ENCODE data around the gene ELOVL6. TPM values are rescaled to one million over a fixed set of nuclear protein-coding genes. Genes with fewer than 3 reads are reported as not detected.
"Not testable (repeated sequence)": the region's sequence is repeated elsewhere in the genome, so short reads cannot be mapped to it uniquely, and the experiment has no call there.

The ELOVL6 gene, protein sequence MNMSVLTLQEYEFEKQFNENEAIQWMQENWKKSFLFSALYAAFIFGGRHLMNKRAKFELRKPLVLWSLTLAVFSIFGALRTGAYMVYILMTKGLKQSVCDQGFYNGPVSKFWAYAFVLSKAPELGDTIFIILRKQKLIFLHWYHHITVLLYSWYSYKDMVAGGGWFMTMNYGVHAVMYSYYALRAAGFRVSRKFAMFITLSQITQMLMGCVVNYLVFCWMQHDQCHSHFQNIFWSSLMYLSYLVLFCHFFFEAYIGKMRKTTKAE
- 28.4 TPM for total RNA-seq

DNA sequence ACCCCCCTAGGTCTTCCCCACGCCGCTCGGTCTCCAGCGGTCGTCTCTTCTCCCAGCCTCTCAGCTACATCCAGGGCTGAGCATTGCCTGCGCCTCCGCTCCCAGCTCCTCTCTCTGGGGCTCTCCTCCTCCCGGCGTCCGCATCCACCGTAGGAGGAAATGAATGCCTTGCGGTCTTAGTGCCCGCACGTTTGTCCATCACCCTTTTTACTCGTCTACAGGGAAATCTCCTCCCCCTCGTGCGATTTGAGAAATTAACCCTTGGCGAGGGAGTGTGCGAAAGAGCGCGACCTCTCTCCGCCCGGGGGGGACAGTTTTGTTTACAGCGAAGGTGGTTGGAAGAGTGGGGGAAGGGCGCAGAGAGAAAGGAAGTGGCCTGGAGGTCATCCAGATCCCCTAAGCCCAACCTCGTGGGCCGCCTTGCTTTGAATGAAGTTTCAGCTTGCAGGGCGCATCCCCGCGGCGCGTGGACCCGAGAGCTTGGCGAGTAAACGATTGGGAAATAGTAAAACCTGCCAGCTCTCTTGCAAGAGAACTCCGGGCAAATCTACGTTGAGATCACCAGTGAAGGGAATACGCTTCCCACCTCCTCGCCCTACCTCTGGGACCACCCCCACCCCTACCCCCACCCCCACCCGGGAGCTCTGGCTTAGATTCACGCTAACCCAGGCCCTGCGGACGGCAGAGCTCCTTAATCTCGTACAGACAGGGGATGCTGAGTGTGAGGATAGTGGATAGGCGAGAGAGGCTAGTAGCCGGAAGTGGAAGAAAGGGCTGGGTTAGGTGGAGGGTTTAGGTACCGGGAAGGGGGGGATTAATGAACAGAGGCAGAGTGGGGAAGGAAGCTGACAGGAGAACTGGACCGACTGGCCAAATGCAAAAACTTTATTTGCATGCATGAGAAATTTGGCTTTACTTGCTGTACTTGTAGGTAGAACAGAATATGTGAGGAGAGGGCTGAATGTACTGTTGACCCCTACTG is at the start of gene ELOVL6:
Gene ELOVL6 (minus strand): TSS at position 181 of the 982 bp plus-strand sequence. CDS start 280 bp downstream, outside the sequence.
- DNase-seq, result peak; percentile 60

DNA sequence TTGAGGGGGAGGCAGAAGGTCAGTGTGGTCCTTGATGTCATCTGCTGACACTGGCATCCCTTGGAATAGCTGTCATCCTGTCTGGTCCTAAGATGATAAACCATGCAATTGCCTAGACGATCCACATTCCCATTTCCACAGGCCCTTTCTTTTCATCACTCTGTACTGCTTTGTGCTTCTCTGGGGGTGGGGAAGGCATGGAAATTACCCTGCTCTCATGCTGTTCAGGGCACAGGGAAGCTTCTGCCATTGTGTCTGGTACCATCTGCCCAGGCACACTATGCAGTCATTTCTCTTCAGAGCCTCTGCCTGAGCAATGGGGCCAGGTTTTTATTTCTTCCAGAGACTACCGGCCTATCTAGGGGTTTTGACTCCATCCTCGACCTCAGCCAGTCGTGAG is 49.7 kb upstream of the ELOVL6 start:
- no peak for DNase-seq

DNA sequence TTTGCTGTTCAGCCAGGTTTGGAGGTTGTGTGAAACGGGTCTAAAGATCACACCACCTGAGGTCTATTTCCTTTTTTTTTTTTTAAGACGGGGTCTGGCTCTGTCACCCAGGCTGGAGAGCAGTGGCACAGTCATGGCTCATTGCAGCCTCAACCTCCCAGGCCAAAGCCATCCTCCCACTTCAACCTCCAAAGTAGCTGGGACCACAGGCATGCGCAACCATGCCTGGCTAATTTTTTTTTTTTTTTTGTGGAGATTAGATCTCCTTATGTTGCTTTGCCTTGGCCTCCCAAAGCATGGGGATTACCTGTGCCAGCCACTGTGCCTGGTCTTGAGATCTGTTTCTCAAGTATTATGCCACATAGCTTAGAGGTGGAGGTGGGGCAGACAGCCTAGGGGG is 49.2 kb upstream of the ELOVL6 start:
- DNase-seq, result no peak

DNA sequence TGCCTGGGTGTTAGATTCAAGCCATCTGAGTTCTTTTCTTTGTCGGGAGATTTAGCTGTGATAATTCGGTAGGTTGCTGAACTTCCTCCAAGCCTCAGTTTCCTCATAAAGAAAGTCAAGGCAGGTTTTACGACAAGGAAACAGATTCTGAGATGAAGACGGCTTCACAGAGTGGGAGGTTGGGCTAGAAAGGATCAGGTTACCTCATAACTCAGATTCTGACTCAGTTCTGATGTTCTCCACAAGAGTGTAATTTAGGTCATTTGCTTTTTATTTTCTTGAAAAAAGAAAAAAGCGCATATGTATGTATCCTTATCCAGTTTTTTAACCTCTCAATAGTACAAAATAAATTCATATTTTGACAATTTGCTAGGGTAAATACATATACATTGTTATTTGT is 47.2 kb upstream of the ELOVL6 start:
- DNase-seq, result no peak

DNA sequence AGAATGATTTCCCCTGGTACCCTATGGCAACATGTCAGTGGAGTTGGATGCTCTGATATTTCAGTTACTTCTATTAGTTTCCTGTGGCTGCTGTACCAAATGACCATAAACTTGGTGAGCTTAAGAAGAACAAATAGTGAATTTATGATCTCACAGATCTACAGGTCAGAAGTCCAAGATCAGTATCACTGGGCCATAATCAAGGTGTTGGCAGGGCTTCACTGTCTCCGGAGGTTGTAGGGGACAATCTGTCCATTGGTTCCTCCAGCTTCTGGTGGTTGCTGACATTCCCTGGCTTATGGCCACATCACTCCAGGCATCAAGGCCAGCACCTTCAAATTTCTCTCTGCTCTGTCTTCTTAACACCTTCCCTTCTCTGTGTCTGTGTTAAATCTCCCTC is 37.9 kb upstream of the ELOVL6 start:
- DNase-seq, result no peak

DNA sequence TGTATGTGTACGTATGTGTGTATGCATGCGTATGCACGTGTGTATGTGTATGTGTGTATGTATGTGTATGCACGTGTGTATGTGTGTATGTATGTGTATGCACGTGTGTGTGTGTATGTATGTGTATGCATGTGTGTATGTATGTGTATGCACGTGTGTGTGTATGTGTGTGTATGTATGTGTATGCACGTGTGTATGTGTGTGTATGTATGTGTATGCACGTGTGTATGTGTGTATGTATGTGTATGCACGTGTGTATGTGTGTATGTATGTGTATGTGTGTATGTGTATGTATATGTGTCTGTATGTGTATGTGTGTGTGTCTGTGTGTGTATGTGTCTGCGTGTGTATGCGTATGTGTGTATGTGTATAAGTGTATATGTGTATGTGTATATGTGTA is 35.2 kb upstream of the ELOVL6 start:
- DNase-seq, result not testable (repeated sequence)

DNA sequence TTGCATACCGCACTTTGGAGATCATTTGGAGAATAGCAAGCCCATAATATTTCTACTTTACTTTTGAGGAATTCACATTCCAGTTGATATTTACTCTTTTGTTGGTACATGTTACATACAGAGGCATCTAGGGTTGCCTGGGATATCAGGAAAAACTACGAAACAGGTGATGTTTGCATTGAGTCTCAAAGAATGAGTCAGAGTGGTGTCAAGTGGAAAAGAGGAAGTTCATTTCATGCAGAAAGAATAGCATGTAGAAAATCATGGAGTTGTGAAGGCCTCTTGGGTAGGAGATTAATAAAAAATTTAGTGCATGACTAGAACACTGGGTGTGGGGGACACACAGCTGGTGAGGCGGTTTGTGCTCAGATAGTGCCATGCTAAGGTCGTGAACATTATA is 33.5 kb upstream of the ELOVL6 start:
- DNase-seq, result no peak

DNA sequence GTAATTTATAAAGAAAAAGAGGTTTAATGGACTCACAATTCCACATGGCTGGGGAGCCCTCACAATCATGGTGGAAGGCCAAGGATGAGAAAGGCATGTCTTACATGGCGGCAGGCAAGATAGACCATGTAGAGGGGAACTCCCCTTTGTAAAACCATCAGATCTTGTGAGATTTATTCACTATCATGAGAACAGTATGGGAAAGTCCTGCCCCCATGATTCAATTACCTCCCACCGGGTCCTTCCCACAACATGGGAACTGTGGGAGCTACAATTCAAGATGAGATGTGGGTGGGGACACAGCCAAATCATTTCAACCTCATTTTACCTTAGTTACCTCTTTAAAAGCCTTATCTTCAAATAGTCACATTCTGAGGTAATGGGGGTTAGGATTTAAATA is 30.9 kb upstream of the ELOVL6 start:
- DNase-seq, result no peak

DNA sequence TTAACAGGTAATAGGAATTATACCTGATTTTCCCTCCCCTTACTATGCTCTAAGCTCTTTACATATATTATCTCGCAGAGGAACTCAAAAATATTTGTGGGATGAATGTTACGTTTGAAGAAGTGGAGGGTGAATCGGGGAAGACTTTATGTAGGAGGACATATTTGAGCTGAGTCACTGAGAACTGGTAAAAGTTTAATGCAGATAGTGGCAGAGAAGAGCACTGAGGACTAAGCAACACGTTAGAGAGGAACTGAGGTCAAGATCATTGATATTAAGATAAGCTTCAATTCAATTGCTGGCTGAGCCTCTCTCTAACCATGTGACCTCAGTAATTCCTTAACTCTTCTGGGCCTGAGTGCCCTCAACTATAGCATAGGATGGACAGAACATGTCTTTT is 26.4 kb upstream of the ELOVL6 start:
- no peak for DNase-seq

DNA sequence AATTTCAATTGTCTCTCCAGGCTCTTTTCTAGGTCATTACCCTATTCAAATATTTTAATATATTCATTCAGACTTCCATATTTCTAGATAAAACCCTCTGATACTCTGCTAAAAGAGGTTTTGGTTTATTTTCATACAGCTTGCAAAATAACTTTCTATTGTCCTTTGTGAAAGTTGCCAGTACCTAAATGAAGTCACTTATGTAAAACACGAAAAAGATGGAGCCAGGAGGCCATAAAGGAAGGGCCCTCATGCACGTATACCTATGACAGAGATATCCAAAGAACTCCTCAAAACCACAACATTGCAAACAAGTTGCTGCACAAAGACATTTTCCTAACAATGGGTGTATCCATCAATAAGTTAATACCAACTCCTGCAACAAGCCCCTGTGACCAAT is 25.7 kb upstream of the ELOVL6 start:
- DNase-seq, result no peak

DNA sequence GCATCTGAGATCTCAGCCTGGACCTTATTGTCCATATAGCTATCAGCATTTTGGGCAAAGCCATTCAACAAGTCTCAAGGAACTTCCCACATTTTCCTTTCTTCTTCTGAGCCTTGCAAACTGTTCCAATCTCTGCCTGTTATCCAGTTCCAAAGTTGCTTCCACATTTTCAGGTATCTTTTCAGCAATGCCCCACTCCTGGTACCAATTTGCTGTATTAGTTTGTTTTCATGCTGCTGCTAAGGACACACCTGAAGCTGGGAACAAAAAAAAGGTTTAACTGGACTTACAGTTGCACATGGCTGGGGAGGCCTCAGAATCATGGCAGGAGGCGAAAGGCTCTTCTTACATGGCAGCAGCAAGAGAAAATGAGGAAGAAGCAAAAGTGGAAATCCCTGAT is 20.5 kb upstream of the ELOVL6 start:
- DNase-seq, result not testable (repeated sequence)

DNA sequence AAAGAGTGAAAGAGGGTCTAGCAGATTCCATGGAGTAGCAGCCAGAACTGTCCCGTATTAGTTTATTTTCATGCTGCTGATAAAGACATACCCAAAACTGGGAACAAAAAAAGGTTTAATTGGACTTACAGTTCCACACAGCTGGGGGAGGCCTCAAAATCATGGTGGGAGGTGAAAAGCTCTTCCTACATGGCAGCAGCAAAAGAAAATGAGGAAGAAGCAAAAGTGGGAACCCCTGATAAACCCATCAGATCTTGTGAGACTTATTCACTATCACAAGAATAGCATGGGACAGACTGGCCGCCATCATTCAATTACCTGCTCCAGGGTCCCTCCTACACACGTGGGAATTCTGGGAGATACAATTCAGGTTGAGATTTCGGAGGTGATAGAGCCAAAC is 18.8 kb upstream of the ELOVL6 start:
- not testable (repeated sequence) for DNase-seq

DNA sequence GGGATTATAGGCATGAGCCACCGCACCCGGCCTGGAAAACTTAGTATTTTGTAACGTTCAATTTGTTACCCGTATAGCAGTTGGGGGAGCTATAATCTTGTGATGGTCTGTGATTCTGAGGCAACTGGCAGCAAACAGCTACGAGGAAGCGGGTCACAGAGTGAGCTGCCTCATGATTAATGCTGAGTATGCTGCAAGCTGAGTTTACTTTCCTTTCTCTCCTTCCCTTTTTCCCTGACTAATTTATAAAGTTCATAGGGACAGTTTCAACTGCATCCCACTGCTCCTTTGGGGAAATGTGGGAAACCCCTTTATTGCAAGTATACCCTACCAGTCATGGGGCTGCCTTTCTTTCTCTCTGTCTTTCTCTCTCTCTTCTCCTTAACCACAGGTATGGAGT is 17.7 kb upstream of the ELOVL6 start:
- DNase-seq, result no peak

DNA sequence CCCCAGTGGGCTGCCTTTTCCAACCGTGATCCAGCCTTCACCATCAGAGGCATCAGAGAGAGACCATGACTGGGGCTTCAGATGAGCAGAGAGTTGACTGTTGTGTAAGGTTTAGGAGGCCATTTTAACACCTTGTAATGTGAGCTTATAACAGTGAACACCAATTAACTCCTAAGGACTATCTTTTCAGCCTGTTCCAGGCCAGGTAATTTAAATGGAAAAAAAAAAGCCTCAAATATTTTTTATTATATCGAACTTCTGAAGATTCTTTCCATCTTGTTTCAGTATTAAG is 13.3 kb upstream of the ELOVL6 start:
- DNase-seq, result no peak

DNA sequence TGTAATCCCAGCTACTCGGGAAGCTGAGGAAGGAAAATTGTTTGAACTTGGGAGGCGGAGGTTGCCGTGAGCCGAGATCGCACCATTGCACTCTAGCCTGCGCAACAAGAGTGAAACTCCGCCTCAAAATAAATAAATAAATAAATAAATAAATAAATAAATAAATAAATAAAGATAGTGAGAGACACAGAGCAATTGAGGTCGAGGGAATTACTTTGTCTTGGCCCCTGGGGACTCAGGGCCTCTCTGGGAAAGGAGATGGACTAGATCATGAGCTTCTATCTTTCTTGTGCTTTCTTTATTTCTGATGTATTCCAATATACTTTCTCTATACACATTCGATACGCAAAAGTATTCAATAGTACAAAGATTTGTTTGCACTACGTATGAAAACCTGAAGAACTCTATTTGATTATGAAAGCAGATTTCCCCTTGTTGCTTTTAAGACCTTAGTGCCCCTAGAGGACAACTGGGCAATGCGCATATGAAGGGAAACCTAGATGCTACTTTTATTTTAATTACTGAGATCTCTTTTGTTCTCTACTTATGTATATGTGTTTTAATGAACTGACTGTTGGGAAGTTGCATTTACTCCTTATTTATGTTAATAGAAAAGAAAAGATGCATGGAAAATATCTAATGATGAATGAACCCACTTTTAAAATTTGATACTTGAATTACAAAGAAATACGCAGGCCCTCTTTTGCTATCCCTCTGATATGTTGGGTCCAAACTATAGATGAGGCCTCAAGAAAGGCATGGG is 12.8 kb upstream of the ELOVL6 start:
- peak; percentile 27 for DNase-seq

DNA sequence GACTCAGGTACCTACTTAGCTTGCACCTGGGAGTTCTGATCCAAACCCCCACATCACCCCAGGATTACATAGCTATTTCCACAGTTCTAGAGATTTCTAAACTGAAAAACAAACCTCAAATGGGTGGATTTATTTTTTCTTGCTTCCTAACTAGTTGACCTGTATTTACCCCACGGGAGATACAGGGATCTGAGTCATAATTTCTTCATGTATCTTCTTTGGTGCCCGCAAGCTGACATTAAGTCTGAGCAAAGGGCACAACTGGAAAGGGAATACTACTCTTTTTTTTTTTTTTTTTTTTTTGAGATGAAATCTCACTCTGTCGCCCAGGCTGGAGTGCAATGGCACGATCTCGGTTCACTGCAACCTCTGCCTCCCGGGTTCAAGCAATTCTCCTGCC is 10.0 kb upstream of the ELOVL6 start:
- no peak for DNase-seq

DNA sequence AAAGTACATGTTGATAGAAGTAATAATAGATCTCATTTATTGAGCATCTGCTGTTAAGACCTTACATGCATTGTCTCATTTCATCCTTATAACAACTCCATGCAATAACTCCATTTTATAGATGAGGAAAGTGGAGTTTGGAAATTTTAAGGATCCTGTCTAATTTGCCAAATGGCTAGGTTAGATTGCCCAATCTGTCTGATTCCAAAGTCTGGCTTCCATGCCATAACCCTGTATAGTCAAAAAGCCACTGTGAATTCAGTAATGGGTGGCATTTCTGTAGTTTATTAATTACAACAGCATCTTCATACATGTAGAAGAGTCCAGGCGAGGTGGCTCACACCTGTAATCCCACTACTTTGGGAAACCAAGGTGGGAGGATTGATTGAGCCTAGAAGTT is 8.8 kb upstream of the ELOVL6 start:
- no peak for DNase-seq

DNA sequence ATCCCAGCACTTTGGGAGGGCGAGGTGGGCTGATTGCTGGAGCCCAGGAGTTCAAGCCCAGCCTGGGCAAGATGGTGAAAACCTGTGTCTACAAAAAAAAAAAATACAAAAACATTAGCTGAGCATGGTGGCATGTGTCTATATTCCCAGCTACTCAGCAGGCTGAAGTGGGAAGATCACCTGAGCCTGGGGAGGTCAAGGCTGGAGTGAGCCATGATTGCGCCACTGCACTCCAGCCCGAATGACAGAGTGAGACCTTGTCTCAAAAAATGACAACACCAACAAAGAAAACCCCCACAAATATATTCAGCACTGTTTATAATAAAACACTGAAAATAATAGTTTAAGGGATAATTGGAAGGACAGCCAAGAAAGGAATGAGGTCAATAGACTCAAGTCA is 3.6 kb upstream of the ELOVL6 start:
- no peak for DNase-seq

DNA sequence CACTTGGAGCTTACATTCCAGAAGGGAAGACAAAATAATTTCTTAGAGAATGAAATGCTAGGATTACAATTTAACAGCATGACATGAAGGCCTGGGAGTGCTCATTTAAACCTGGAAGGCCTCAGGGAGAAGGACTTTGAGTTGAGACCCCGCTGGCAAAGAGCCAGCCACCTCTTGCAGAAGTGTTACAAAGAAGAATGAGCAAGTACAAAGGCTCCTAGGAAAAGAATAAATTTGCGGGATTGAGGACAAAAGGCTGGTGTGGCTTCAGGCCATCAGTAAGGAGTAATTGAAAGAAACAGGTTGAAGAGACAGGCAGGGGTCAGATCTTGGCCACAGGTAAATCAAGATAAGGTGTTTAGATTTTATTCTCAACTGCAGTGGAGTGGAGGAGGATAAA is 3.1 kb upstream of the ELOVL6 start:
- no peak for DNase-seq

DNA sequence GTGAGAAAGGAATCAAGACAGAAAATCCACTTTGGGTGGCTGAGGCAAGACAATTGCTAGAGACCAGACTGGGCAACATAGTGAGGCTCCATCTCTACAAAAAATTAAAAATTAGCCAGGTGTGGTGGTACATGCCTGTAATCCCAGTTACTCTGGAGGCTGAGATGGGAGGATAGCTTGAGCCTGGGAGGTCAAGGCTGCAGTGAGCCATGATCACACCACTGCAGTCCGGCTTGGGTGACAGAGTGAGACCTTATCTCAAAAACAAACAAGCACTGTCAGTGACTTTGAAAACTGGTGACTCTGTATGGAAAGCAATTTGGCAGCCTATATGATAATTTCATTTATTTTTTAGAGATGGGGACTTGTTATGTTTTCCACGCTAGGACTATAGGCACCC is 2.3 kb upstream of the ELOVL6 start:
- no peak for DNase-seq

DNA sequence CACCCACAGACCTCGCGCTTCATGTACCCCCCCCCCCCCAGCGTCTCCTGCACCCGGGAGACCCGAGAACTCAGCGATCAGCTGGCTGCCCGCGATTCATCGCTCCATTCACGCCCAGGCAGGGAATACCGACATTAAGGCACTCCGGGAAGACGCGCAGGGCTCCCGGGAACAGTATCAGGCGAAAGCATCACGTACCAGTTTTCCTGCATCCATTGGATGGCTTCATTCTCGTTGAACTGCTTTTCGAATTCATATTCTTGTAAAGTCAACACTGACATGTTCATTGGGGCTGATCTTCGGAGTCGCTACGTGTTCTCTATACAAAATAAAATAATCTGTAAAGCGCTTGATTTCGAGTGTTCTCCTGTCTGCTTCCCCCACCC is 373 bp downstream of the ELOVL6 start:
- DNase-seq, result peak; percentile 44

DNA sequence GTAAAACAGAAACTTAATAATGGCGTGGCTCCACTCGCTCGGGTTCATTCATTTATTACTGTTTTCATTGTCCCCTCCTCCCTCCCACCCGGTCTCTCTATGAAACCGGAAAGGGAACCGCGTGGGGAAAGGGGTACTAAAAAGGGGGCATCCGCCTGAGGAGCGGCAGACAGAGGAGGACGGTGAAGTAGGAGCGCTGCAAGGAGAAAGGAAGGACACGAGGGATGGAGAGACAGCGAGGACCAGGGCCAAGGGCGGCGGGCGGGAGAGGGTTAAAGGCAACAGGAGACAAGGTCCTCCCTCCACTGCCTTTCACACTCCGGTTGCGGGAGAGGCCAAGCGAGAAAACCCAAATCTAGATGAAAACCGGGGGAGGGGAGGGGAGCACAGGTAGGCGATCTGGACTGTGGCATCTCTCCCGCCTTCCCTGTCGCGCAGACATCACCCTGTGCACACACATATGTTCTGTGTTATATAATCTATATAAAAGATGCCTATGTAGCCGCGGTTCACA is 829 bp downstream of the ELOVL6 start:
- peak; percentile 71 for DNase-seq

All from skin of body (tissue), 2 donors.